ENCODE measurements around the gene STEAP2.
"Not testable (repeated sequence)": the region's sequence is repeated elsewhere in the genome, so short reads cannot be mapped to it uniquely, and the experiment has no call there.

The STEAP2 gene

GRCh38 chr7:90246171-90246570 is 34.6 kb downstream of the STEAP2 start:
- Histone ChIP-seq H3K27me3 (ENCODE audit: insufficient read depth, poor library complexity, severe bottlenecking) (no peaks in the 10 kb centered on the region), H3K4me1 (ENCODE audit: insufficient read depth, poor library complexity, severe bottlenecking) (peaks cover 5% of the 10 kb centered on the region), H3K4me3 (ENCODE audit: severe bottlenecking) (peak overlapping the region; percentile 84), H3K9me3 (ENCODE audit: severe bottlenecking) (no peaks in the 10 kb centered on the region), H3K27ac (ENCODE audit: poor library complexity, severe bottlenecking) (no peak overlapping the region), H3K36me3 (ENCODE audit: low read depth) (no peaks in the 10 kb centered on the region)
- ATAC-seq (ENCODE audit: low read depth) (0 out of 3 replicates have a peak, but pooled peaks have one; percentile 8), DNase-seq (ENCODE audit: low spot score) (no peak)
- no peak for TF ChIP-seq CTCF (IDR thresholded peaks at IDR 0.05; ENCODE audit: poor library complexity, severe bottlenecking)

GRCh38 chr7:90248706-90249105 is 37.2 kb downstream of the STEAP2 start:
- no peak for TF ChIP-seq CTCF (IDR thresholded peaks at IDR 0.05; ENCODE audit: poor library complexity, severe bottlenecking)
- no peak for ATAC-seq (ENCODE audit: low read depth)
- H3K4me1 ChIP-seq (ENCODE audit: insufficient read depth, poor library complexity, severe bottlenecking) = peaks cover 11% of the 10 kb centered on the region
- no peak overlapping the region for H3K27ac ChIP-seq (ENCODE audit: poor library complexity, severe bottlenecking)
- H3K9me3 ChIP-seq (ENCODE audit: severe bottlenecking) = no peaks in the 10 kb centered on the region
- H3K4me3 ChIP-seq (ENCODE audit: severe bottlenecking) = no peak overlapping the region
- no peaks in the 10 kb centered on the region for H3K36me3 ChIP-seq (ENCODE audit: low read depth)
- H3K27me3 ChIP-seq (ENCODE audit: insufficient read depth, poor library complexity, severe bottlenecking) = no peaks in the 10 kb centered on the region
- no peak for DNase-seq (ENCODE audit: low spot score)

- no peak for DNase-seq (ENCODE audit: low spot score)
- H3K27ac ChIP-seq (ENCODE audit: poor library complexity, severe bottlenecking) = no peak overlapping the region
Observed at GRCh38 chr7:90250601-90251303, 39.2 kb downstream of the STEAP2 start.

GRCh38 chr7:90251304-90251635 is 39.7 kb downstream of the STEAP2 start:
- DNase-seq (ENCODE audit: low spot score) (no peak), ATAC-seq (ENCODE audit: low read depth) (no peak)
- H3K36me3 ChIP-seq (ENCODE audit: low read depth) = no peaks in the 10 kb centered on the region
- no peak overlapping the region for H3K4me3 ChIP-seq (ENCODE audit: severe bottlenecking)
- H3K4me1 ChIP-seq (ENCODE audit: insufficient read depth, poor library complexity, severe bottlenecking) = peaks cover 11% of the 10 kb centered on the region
- no peaks in the 10 kb centered on the region for H3K27me3 ChIP-seq (ENCODE audit: insufficient read depth, poor library complexity, severe bottlenecking)
- H3K9me3 ChIP-seq (ENCODE audit: severe bottlenecking) = no peaks in the 10 kb centered on the region
- no peak overlapping the region for H3K27ac ChIP-seq (ENCODE audit: poor library complexity, severe bottlenecking)
- TF ChIP-seq CTCF (IDR thresholded peaks at IDR 0.05; ENCODE audit: poor library complexity, severe bottlenecking) = no peak

More at GRCh38 chr7:90250601-90251303, 39.2 kb downstream of the STEAP2 start:
- Histone ChIP-seq H3K36me3 (ENCODE audit: low read depth) (no peaks in the 10 kb centered on the region), H3K4me3 (ENCODE audit: severe bottlenecking) (no peak overlapping the region), H3K4me1 (ENCODE audit: insufficient read depth, poor library complexity, severe bottlenecking) (peaks cover 11% of the 10 kb centered on the region), H3K9me3 (ENCODE audit: severe bottlenecking) (no peaks in the 10 kb centered on the region), H3K27me3 (ENCODE audit: insufficient read depth, poor library complexity, severe bottlenecking) (no peaks in the 10 kb centered on the region)
- no peak for TF ChIP-seq CTCF (IDR thresholded peaks at IDR 0.05; ENCODE audit: poor library complexity, severe bottlenecking)
- 0 out of 3 replicates have a peak, but pooled peaks have one; percentile 19 for ATAC-seq (ENCODE audit: low read depth)

- not testable (repeated sequence) for H3K36me3 ChIP-seq (ENCODE audit: low read depth); H3K9me3 ChIP-seq (ENCODE audit: severe bottlenecking); H3K27ac ChIP-seq (ENCODE audit: poor library complexity, severe bottlenecking); ATAC-seq (ENCODE audit: low read depth); H3K4me1 ChIP-seq (ENCODE audit: insufficient read depth, poor library complexity, severe bottlenecking); DNase-seq (ENCODE audit: low spot score); H3K4me3 ChIP-seq (ENCODE audit: severe bottlenecking); H3K27me3 ChIP-seq (ENCODE audit: insufficient read depth, poor library complexity, severe bottlenecking)
Observed at GRCh38 chr7:90256011-90256410, 44.5 kb downstream of the STEAP2 start.
